A673 (cell line): ENCODE data around the gene KYNU. TPM values are rescaled to one million over a fixed set of nuclear protein-coding genes. Genes with fewer than 3 reads are reported as not detected.

Experiments
- BruUV-seq: library from RNA; stranded (reverse); fragments of 400-500 nt; replicated peaks from 2 replicates; lab custom pipeline; 2021; lab: Mats Ljungman, UMichigan
- CTCF ChIA-PET: fragments of 300-600 bp; sonication (Branson Sonifier 250); formaldehyde crosslinking; loops from one replicate; lab custom pipeline; 2022; ENCODE audit warnings: antibody characterized with exemption; lab: Charles Lee
- POLR2A ChIA-PET: fragments of 300-600 bp; sonication (Branson Sonifier 250); formaldehyde crosslinking; loops from one replicate; lab custom pipeline; 2022; ENCODE audit warnings: antibody characterized with exemption; ENCODE audit not compliant: low non-redundant PET; lab: Charles Lee
- DNase-seq: peaks from one replicate; pipeline ENCODE4 v3.0.0-alpha.2; 2015; ENCODE audit warnings: low spot score
- H3K27ac ChIP-seq: fragments of 200-600 bp; sonication (generic); 2 replicates; pipeline ENCODE4 v1.5.1; 2016; ENCODE audit warnings: mixed run types, low read depth, mild to moderate bottlenecking, mixed read lengths, antibody characterized with exemption, low read length; ENCODE audit not compliant: poor library complexity, severe bottlenecking
- H3K27me3 ChIP-seq: fragments of 200-600 bp; sonication (generic); replicated peaks from 2 replicates; pipeline ENCODE4 v1.6.1; 2017; ENCODE audit warnings: mixed run types, low read depth, mild to moderate bottlenecking, mixed read lengths, antibody characterized with exemption, low read length; ENCODE audit not compliant: insufficient read depth, poor library complexity
- H3K36me3 ChIP-seq: fragments of 200-600 bp; sonication (generic); 2 replicates; pipeline ENCODE4 v1.6.1; 2016; ENCODE audit warnings: mixed run types, mild to moderate bottlenecking, mixed read lengths, antibody characterized with exemption, low read length; ENCODE audit not compliant: insufficient read depth, poor library complexity, severe bottlenecking
- H3K4me1 ChIP-seq: fragments of 200-600 bp; sonication (generic); 2 replicates; pipeline ENCODE4 v1.6.1; 2017; ENCODE audit warnings: mixed run types, mild to moderate bottlenecking, mixed read lengths, antibody characterized with exemption, low read length; ENCODE audit not compliant: insufficient read depth, poor library complexity, severe bottlenecking
- H3K4me3 ChIP-seq: fragments of 200-600 bp; sonication (generic); 2 replicates; pipeline ENCODE4 v1.5.1; 2016; ENCODE audit warnings: low read depth, mixed run types, mild to moderate bottlenecking, mixed read lengths, low read length; ENCODE audit not compliant: poor library complexity, severe bottlenecking
- H3K9me3 ChIP-seq: fragments of 200-600 bp; sonication (generic); 2 replicates; pipeline ENCODE4 v1.6.1; 2016; ENCODE audit warnings: mixed run types, low read depth, mild to moderate bottlenecking, mixed read lengths, antibody characterized with exemption, low read length; ENCODE audit not compliant: poor library complexity, severe bottlenecking
- CTCF ChIP-seq: fragments of 300-800, 200-600 bp; sonication (generic); conservative IDR thresholded peaks from 2 replicates; pipeline ENCODE4 v1.5.1; 2017; ENCODE audit warnings: low read depth, mild to moderate bottlenecking, antibody characterized with exemption, low read length, moderate library complexity, mixed read lengths
- EZH2 ChIP-seq: fragments of 200-600 bp; sonication (generic); IDR thresholded peaks from 2 replicates; pipeline ENCODE4 v1.6.1; 2017; ENCODE audit warnings: borderline replicate concordance, low read depth, mild to moderate bottlenecking, mixed read lengths, antibody characterized with exemption, low read length; ENCODE audit not compliant: poor library complexity, severe bottlenecking
- intact Hi-C: fragments of 100-400 bp; cut with micrococcal nuclease; formaldehyde crosslinking; loops from one replicate; pipeline ENCODE4 v1.10.0; 2022; ENCODE audit not compliant: unreplicated experiment
- total RNA-seq: library from RNA; stranded (reverse); gene quantifications from 2 replicates; pipeline ENCODE4 v1.2.3, GENCODE V29; 2021

KYNU gene
- total RNA-seq, 1 experiment from 2014 or later: 2.5 TPM

GRCh38 chr2:142993771-142994170 lies 116.3 kb downstream of the KYNU start:
- Histone ChIP-seq H3K27me3 (no peaks in the 10 kb centered on the region), H3K27ac (no peak overlapping the region), H3K36me3 (no peaks in the 10 kb centered on the region), H3K4me3 (no peak overlapping the region), H3K9me3 (no peaks in the 10 kb centered on the region), H3K4me1 (peaks cover 10% of the 10 kb centered on the region)
- no TSS peak for BruUV-seq
- POLR2A ChIA-PET: no interaction called here
- TF ChIP-seq CTCF (no peak), EZH2 (no peak)
- intact Hi-C loops: no loop called here
- CTCF ChIA-PET: no interaction called here
- no peak for DNase-seq

GRCh38 chr2:142994665-142995064 lies 117.2 kb downstream of the KYNU start:
- Histone ChIP-seq H3K4me1 (peaks cover 7% of the 10 kb centered on the region), H3K36me3 (no peaks in the 10 kb centered on the region), H3K9me3 (no peaks in the 10 kb centered on the region), H3K4me3 (no peak overlapping the region), H3K27me3 (no peaks in the 10 kb centered on the region), H3K27ac (no peak overlapping the region)
- BruUV-seq: no TSS peak
- ChIA-PET POLR2A (no interaction called here), CTCF (no interaction called here)
- DNase-seq: no peak
- no peak for TF ChIP-seq CTCF
- TF ChIP-seq EZH2: no peak
- intact Hi-C loops: no loop called here

- CTCF ChIA-PET: no interaction called here
- no peaks in the 10 kb centered on the region for H3K9me3 ChIP-seq
- H3K36me3 ChIP-seq: no peaks in the 10 kb centered on the region
These were observed 119.8 kb downstream of the KYNU start for GRCh38 chr2:142997231-142997630.

More at GRCh38 chr2:142997231-142997630, 119.8 kb downstream of the KYNU start:
- TF ChIP-seq EZH2 (no peak), CTCF (no peak)
- no peak for DNase-seq
- BruUV-seq: no TSS peak
- H3K4me3 ChIP-seq: no peak overlapping the region
- no peaks in the 10 kb centered on the region for H3K4me1 ChIP-seq
- H3K27me3 ChIP-seq: no peaks in the 10 kb centered on the region
- intact Hi-C loops: no loop called here
- POLR2A ChIA-PET: no interaction called here
- H3K27ac ChIP-seq: no peak overlapping the region
